Panc1 (cell line): ENCODE measurements around the gene PRR23C. TPM values are rescaled to one million over a fixed set of nuclear protein-coding genes. Genes with fewer than 3 reads are reported as not detected.

Experiments used
- ATAC-seq: fragments of 200-7000 bp; cut with Tn5 transposase; 2 replicates; pipeline ENCODE4 v1.9.1; 2020; ENCODE audit warnings: mild to moderate bottlenecking, moderate library complexity
- BruUV-seq: library from RNA; stranded (reverse); fragments of 400-500 nt; replicated peaks from 2 replicates; lab custom pipeline; 2021; lab: Mats Ljungman, UMichigan
- CTCF ChIA-PET: fragments of 300-600 bp; sonication (Branson Sonifier 250); formaldehyde crosslinking; loops from one replicate; lab custom pipeline; 2022; ENCODE audit warnings: antibody characterized with exemption; lab: Charles Lee
- POLR2A ChIA-PET: fragments of 300-600 bp; sonication (Branson Sonifier 250); formaldehyde crosslinking; loops from one replicate; lab custom pipeline; 2022; ENCODE audit warnings: antibody characterized with exemption; lab: Charles Lee
- DNase-seq: peaks from one replicate; pipeline ENCODE4 v3.0.0-alpha.2; 2010; ENCODE audit warnings: low read depth, low spot score
- H3K27ac ChIP-seq: 2 replicates; pipeline ENCODE4 v1.5.1; 2011; ENCODE audit warnings: mild to moderate bottlenecking, low read length, inconsistent platforms
- H3K27me3 ChIP-seq: fragments of 200-500 bp; sonication (Bioruptor generic); 2 replicates; pipeline ENCODE4 v1.6.0; 2014; ENCODE audit warnings: low read length, inconsistent platforms; ENCODE audit not compliant: control insufficient read depth, insufficient read depth
- H3K36me3 ChIP-seq: fragments of 200-500 bp; sonication (Bioruptor generic); 2 replicates; pipeline ENCODE4 v1.5.1; 2014; ENCODE audit warnings: inconsistent platforms, mild to moderate bottlenecking, low read length, moderate library complexity; ENCODE audit not compliant: control insufficient read depth, insufficient read depth
- H3K4me1 ChIP-seq: 2 replicates; pipeline ENCODE4 v1.5.1; 2011; ENCODE audit warnings: inconsistent platforms, mild to moderate bottlenecking, low read length, moderate library complexity; ENCODE audit not compliant: control insufficient read depth, insufficient read depth
- H3K4me3 ChIP-seq, 2 experiments: 2 replicates each; pipeline ENCODE4 v1.5.1; 2011 to 2012; ENCODE audit warnings: low read depth in 2 of 2, low read length in 2 of 2, mild to moderate bottlenecking in 2 of 2, inconsistent platforms in 1 of 2, moderate library complexity in 1 of 2
- H3K9me3 ChIP-seq: fragments of 200-500 bp; sonication (Bioruptor generic); 2 replicates; pipeline ENCODE4 v1.5.1; 2014; ENCODE audit warnings: low read depth, mild to moderate bottlenecking, inconsistent platforms, low read length, moderate library complexity; ENCODE audit not compliant: control insufficient read depth, insufficient read depth
- CTCF ChIP-seq: fragments of 450-650 bp; IDR thresholded peaks from 2 replicates; pipeline ENCODE4 v1.5.1; 2017; ENCODE audit warnings: mild to moderate bottlenecking
- POLR2AphosphoS5 ChIP-seq: IDR thresholded peaks from 2 replicates; pipeline ENCODE4 v1.6.1; 2012; ENCODE audit warnings: mild to moderate bottlenecking, low read depth, low read length, moderate library complexity
- REST ChIP-seq, 2 experiments: IDR thresholded peaks; 2 replicates each; pipeline ENCODE4 v1.6.1; 2011 to 2012; ENCODE audit warnings: low read depth in 2 of 2, control low read depth in 1 of 2, low read length in 1 of 2, mild to moderate bottlenecking in 1 of 2, moderate library complexity in 1 of 2; ENCODE audit not compliant: insufficient read depth in 1 of 2
- SIN3A ChIP-seq: IDR thresholded peaks from 2 replicates; pipeline ENCODE4 v1.6.1; 2012; ENCODE audit warnings: low read depth, mild to moderate bottlenecking, low read length, moderate library complexity, borderline replicate concordance; ENCODE audit not compliant: insufficient read depth
- TCF7L2 ChIP-seq: IDR thresholded peaks from 2 replicates; pipeline ENCODE4 v1.6.1; 2011; ENCODE audit warnings: mild to moderate bottlenecking, low read depth, low read length, inconsistent platforms
- in situ Hi-C: cut with HindIII; loops from 2 replicates; pipeline ENCODE4 v1.10.0; 2016; ENCODE audit warnings: low sequenced_read_pairs, low pct_unique_long_range_greater_than_20kb
- intact Hi-C: fragments of 100-400 bp; cut with micrococcal nuclease; formaldehyde crosslinking; loops from one replicate; pipeline ENCODE4 v1.10.0; 2022; ENCODE audit not compliant: unreplicated experiment
- total RNA-seq: library from RNA; stranded (reverse); gene quantifications from one replicate; pipeline ENCODE4 v1.2.1, GENCODE V29; 2021; ENCODE audit not compliant: unreplicated experiment

PRR23C gene
- total RNA-seq, 1 experiment from 2014 or later: not detected

GRCh38 chr3:139020868-139021234, 23.8 kb downstream of the PRR23C start, which contains the start of gene PRR23B:
Gene PRR23B (minus strand): TSS chr3:139020926. CDS start chr3:139020661, 265 bp downstream.
- in situ Hi-C loops (no loop called here), intact Hi-C loops (no loop called here)
- H3K27me3 ChIP-seq: no peaks in the 10 kb centered on the region; the same call in 1 of the 2 replicates
- no peaks in the 10 kb centered on the region for H3K4me1 ChIP-seq
- no peaks in the 10 kb centered on the region for H3K36me3 ChIP-seq
- no peak for ATAC-seq
- DNase-seq: no peak
- no TSS peak for BruUV-seq
- H3K9me3 ChIP-seq: no peaks in the 10 kb centered on the region
- ChIA-PET POLR2A (interaction anchor here (0.7 kb wide), 1 partner anchor 210 kb away, joined by 10 read pairs; no protein-coding TSS in a partner anchor), CTCF (no interaction called here)
- TF ChIP-seq CTCF (peak; percentile 44), POLR2AphosphoS5 (no peak)
- no peak within 1 kb of the TSS for H3K4me3 ChIP-seq
- H3K27ac ChIP-seq: no peak within 1 kb of the TSS

GRCh38 chr3:139020036-139020867, 24.4 kb downstream of the PRR23C start:
- intact Hi-C loops: no loop called here
- TF ChIP-seq SIN3A (no peak), REST (IDR thresholded peaks at IDR 0.05; ENCODE audit: insufficient read depth in 1 of 2, low read depth in 2 of 2, low read length in 1 of 2) (no peak), TCF7L2 (no peak), POLR2AphosphoS5 (no peak), CTCF (no peak)

More at GRCh38 chr3:139020036-139020867, 24.4 kb downstream of the PRR23C start:
- in situ Hi-C loops: no loop called here
- Histone ChIP-seq H3K9me3 (no peaks in the 10 kb centered on the region), H3K27me3 (no peaks in the 10 kb centered on the region; the same call in 1 of the 2 replicates), H3K36me3 (no peaks in the 10 kb centered on the region), H3K4me1 (no peaks in the 10 kb centered on the region), H3K4me3 (no peak overlapping the region), H3K27ac (no peak overlapping the region)
- no peak for ATAC-seq
- ChIA-PET CTCF (no interaction called here), POLR2A (no interaction called here)
- DNase-seq: no peak
- no TSS peak for BruUV-seq
